Neural crest cell (in vitro differentiated cells): Measurements from ENCODE around the gene PCNT. TPM values are rescaled to one million over a fixed set of nuclear protein-coding genes. Genes with fewer than 3 reads are reported as not detected.

Experiments
- DNase-seq: peaks from one replicate; pipeline ENCODE4 v3.0.0; 2021; ENCODE audit warnings: low read depth, mixed read lengths, low spot score
- H3K27ac Mint-ChIP-seq: one replicate; pipeline ENCODE4 v1.8.0; 2021; ENCODE audit warnings: mild to moderate bottlenecking, mixed read lengths; ENCODE audit not compliant: unreplicated experiment
- H3K27me3 Mint-ChIP-seq: 2 replicates; pipeline ENCODE4 v1.8.0; 2021; ENCODE audit warnings: low read depth, mild to moderate bottlenecking, mixed read lengths
- H3K36me3 Mint-ChIP-seq: 2 replicates; pipeline ENCODE4 v1.8.0; 2021; ENCODE audit warnings: low read depth, mild to moderate bottlenecking, mixed read lengths
- H3K4me1 Mint-ChIP-seq: 2 replicates; pipeline ENCODE4 v1.8.0; 2021; ENCODE audit warnings: mixed read lengths
- H3K4me3 Mint-ChIP-seq: one replicate; pipeline ENCODE4 v1.8.0; 2021; ENCODE audit warnings: mild to moderate bottlenecking, mixed read lengths
- H3K9me3 Mint-ChIP-seq: 2 replicates; pipeline ENCODE4 v1.8.0; 2021; ENCODE audit warnings: mixed read lengths
- total RNA-seq: library from RNA; stranded (reverse); gene quantifications from 2 replicates; pipeline ENCODE4 v1.2.1, GENCODE V29; 2021
- TF ChIP-seq, protein P1 (sequence below): fragments of 200-600 bp; sonication (generic); conservative IDR thresholded peaks from 2 replicates; pipeline ENCODE4 v1.5.0; 2021; ENCODE audit warnings: antibody characterized with exemption, mild to moderate bottlenecking

The PCNT gene
- total RNA-seq, 1 donor from 2014 or later = 60.4 TPM

GRCh38 chr21:46482846-46483231, 158.9 kb downstream of the PCNT start:
- Mint-ChIP-seq H3K9me3 (no peaks in the 10 kb centered on the region), H3K4me1 (peaks cover 13% of the 10 kb centered on the region), H3K4me3 (no peak overlapping the region), H3K27ac (no peak overlapping the region), H3K27me3 (no peaks in the 10 kb centered on the region), H3K36me3 (peaks cover 6% of the 10 kb centered on the region)
- TF ChIP-seq, protein P1, sequence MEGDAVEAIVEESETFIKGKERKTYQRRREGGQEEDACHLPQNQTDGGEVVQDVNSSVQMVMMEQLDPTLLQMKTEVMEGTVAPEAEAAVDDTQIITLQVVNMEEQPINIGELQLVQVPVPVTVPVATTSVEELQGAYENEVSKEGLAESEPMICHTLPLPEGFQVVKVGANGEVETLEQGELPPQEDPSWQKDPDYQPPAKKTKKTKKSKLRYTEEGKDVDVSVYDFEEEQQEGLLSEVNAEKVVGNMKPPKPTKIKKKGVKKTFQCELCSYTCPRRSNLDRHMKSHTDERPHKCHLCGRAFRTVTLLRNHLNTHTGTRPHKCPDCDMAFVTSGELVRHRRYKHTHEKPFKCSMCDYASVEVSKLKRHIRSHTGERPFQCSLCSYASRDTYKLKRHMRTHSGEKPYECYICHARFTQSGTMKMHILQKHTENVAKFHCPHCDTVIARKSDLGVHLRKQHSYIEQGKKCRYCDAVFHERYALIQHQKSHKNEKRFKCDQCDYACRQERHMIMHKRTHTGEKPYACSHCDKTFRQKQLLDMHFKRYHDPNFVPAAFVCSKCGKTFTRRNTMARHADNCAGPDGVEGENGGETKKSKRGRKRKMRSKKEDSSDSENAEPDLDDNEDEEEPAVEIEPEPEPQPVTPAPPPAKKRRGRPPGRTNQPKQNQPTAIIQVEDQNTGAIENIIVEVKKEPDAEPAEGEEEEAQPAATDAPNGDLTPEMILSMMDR = no peak
- DNase-seq = no peak

GRCh38 chr21:46483300-46484295, 159.6 kb downstream of the PCNT start:
- H3K27ac Mint-ChIP-seq = no peak overlapping the region
- no peak for DNase-seq
- TF ChIP-seq, protein P1 = no peak
- no peaks in the 10 kb centered on the region for H3K9me3 Mint-ChIP-seq
- peaks cover 5% of the 10 kb centered on the region for H3K36me3 Mint-ChIP-seq
- no peaks in the 10 kb centered on the region for H3K27me3 Mint-ChIP-seq
- no peak overlapping the region for H3K4me3 Mint-ChIP-seq
- peaks cover 13% of the 10 kb centered on the region for H3K4me1 Mint-ChIP-seq

DNA sequence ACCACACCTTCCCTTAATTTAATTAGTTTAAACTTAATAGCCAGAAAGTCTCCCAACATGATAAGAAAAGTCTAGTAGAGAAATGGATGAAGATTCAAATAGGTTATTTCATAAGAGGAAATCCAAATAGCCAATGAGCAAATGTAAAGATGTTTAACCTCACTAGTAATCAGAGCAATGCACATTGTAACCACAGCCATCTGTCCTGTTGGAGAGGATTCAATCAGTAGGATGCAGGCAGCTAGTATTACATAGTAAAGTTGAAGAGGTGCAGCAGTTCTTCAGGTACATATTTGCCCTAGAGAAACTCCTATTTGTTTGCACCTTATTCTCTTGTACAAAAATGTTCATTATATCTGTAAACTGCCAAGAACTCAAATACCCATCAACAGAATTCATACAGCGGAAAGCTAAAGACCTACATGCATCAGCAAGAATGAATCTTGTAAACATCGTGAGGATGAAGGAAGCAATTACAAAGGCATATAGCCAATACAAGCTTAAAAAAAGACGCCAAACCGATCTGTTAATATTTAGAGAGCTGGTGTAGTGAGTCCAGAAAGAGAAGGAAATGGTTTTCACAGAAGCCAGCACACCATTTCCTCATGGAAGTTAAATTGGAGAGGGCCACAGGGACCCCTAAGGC, 162.6 kb downstream of the PCNT start:
- Mint-ChIP-seq H3K27me3 (no peaks in the 10 kb centered on the region), H3K4me3 (no peak overlapping the region), H3K4me1 (peaks cover 8% of the 10 kb centered on the region), H3K36me3 (peaks cover 7% of the 10 kb centered on the region), H3K9me3 (no peaks in the 10 kb centered on the region), H3K27ac (no peak overlapping the region)
- no peak for DNase-seq
- TF ChIP-seq, protein P1 = no peak

- DNase-seq = no peak
- H3K9me3 Mint-ChIP-seq = no peaks in the 10 kb centered on the region
- TF ChIP-seq, protein P1 = no peak
- H3K4me1 Mint-ChIP-seq = no peaks in the 10 kb centered on the region
- H3K4me3 Mint-ChIP-seq = no peak overlapping the region
- H3K27me3 Mint-ChIP-seq = no peaks in the 10 kb centered on the region
- H3K36me3 Mint-ChIP-seq = peaks cover 27% of the 10 kb centered on the region
- H3K27ac Mint-ChIP-seq = no peak overlapping the region
Observed at GRCh38 chr21:46489162-46489663, 165.3 kb downstream of the PCNT start.

DNA sequence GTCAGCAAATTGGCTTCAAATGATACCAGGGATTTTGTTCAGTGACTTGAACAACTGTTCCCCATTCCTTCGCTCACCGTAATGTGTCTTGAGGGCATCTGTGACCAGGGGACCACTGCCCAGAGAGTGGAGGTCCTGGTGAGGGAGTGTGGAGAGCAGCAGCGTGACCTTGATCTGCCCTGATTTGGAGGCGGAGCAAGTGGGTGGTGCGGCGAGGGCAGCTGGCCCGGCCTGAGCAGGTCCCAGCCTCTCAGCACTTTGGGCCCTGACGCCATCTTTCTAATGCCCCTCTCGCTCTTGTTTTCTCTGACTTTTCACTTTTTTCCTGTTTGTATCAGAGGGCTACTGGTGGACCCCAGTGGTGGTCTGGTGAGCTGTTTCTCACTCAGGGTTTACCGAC, 165.8 kb downstream of the PCNT start:
- Mint-ChIP-seq H3K27me3 (no peaks in the 10 kb centered on the region), H3K36me3 (peaks cover 33% of the 10 kb centered on the region), H3K4me3 (no peak overlapping the region), H3K4me1 (no peaks in the 10 kb centered on the region), H3K9me3 (no peaks in the 10 kb centered on the region), H3K27ac (peak overlapping the region; percentile 75)
- DNase-seq = no peak
- TF ChIP-seq, protein P1 = no peak
